Fibroblast of lung (primary cell): ENCODE measurements around the gene CEP170. TPM values are rescaled to one million over a fixed set of nuclear protein-coding genes. Genes with fewer than 3 reads are reported as not detected.
"Not testable (repeated sequence)": the region's sequence is repeated elsewhere in the genome, so short reads cannot be mapped to it uniquely, and the experiment has no call there.

ENCODE experiments used
- DNase-seq, 2 donors: peaks; one replicate each; pipeline versions ENCODE4 v3.0.0 to v3.0.0-alpha.2; 2010; ENCODE audit warnings: low read depth in 2 of 2
- H2AFZ ChIP-seq: 2 replicates; pipeline ENCODE4 v1.5.1; 2012; ENCODE audit warnings: low read length, control low read depth, inconsistent platforms
- H3K27ac ChIP-seq: 2 replicates; pipeline ENCODE4 v1.5.1; 2011; ENCODE audit warnings: low read length, control low read depth; ENCODE audit not compliant: insufficient read depth
- H3K27me3 ChIP-seq: 2 replicates; pipeline ENCODE4 v1.5.1; 2011; ENCODE audit warnings: mild to moderate bottlenecking, low read length; ENCODE audit not compliant: control insufficient read depth, insufficient read depth
- H3K36me3 ChIP-seq: 2 replicates; pipeline ENCODE4 v1.5.1; 2011; ENCODE audit warnings: low read length; ENCODE audit not compliant: control insufficient read depth, insufficient read depth
- H3K4me1 ChIP-seq: 2 replicates; pipeline ENCODE4 v1.5.1; 2011; ENCODE audit warnings: low read length; ENCODE audit not compliant: control insufficient read depth, insufficient read depth; ENCODE audit errors: extremely low read depth
- H3K4me2 ChIP-seq: 2 replicates; pipeline ENCODE4 v1.5.1; 2011; ENCODE audit warnings: low read length, control low read depth; ENCODE audit not compliant: insufficient read depth; ENCODE audit errors: extremely low read depth
- H3K4me3 ChIP-seq, 4 experiments: fragments of 200-600 bp in 1 of 4; sonication (generic) in 1 of 4; replicated peaks in 1 of 4; 2 replicates each; pipeline ENCODE4 v1.5.1; 2011 to 2016; ENCODE audit warnings: low read length in 4 of 4, low read depth in 3 of 4, mild to moderate bottlenecking in 3 of 4, control low read depth in 2 of 4, inconsistent platforms in 1 of 4, mixed read lengths in 1 of 4; ENCODE audit not compliant: insufficient read depth in 1 of 4; ENCODE audit errors: control extremely low read depth in 1 of 4
- H3K79me2 ChIP-seq: 2 replicates; pipeline ENCODE4 v1.5.1; 2012; ENCODE audit warnings: mild to moderate bottlenecking, low read length, inconsistent platforms; ENCODE audit not compliant: control insufficient read depth, insufficient read depth
- H3K9ac ChIP-seq: 2 replicates; pipeline ENCODE4 v1.5.1; 2011; ENCODE audit warnings: mild to moderate bottlenecking, low read length, control low read depth; ENCODE audit not compliant: insufficient read depth
- H3K9me3 ChIP-seq: 2 replicates; pipeline ENCODE4 v1.5.1; 2012; ENCODE audit warnings: low read depth, low read length; ENCODE audit not compliant: control insufficient read depth, insufficient read depth
- H4K20me1 ChIP-seq: 2 replicates; pipeline ENCODE4 v1.5.1; 2011; ENCODE audit warnings: low read length; ENCODE audit not compliant: control insufficient read depth, insufficient read depth; ENCODE audit errors: extremely low read depth
- EZH2 ChIP-seq: IDR thresholded peaks from 2 replicates; pipeline ENCODE4 v1.5.1; 2012; ENCODE audit warnings: low read length, control low read depth, mild to moderate bottlenecking; ENCODE audit errors: missing control alignments
- polyA plus RNA-seq, 2 donors: library from polyadenylated mRNA; depleted of rRNA in 1 of 2; stranded (reverse) in 1 of 2; unstranded in 1 of 2; fragments of >200 nt; gene quantifications; 2 replicates each; pipeline ENCODE4 v1.2.1, GENCODE V29; 2011 to 2012; ENCODE audit warnings: missing spikeins in 1 of 2
- total RNA-seq: library from RNA; depleted of rRNA; stranded (reverse); fragments of >200 nt; gene quantifications from 2 replicates; pipeline ENCODE4 v1.2.1, GENCODE V29; 2014
- TF ChIP-seq, protein P1 (sequence below), 2 donors: IDR thresholded peaks in 1 of 2; conservative IDR thresholded peaks in 1 of 2; 1 replicate in 1 of 2; 2 replicates in 1 of 2; pipeline ENCODE4 v1.5.1; 2011 to 2012; ENCODE audit warnings: low read length in 2 of 2, control low read depth in 1 of 2, inconsistent platforms in 1 of 2, low read depth in 1 of 2, mild to moderate bottlenecking in 1 of 2

The CEP170 gene
- total and polyA plus RNA-seq, 2 donors (not counting 1 experiment from before 2014, with no cell fraction given), result 86.0 to 92.0 TPM

- H3K36me3 ChIP-seq, H4K20me1 ChIP-seq, H3K4me2 ChIP-seq, DNase-seq, H3K9ac ChIP-seq, H3K4me3 ChIP-seq, H3K4me1 ChIP-seq, H3K27me3 ChIP-seq, H3K27ac ChIP-seq, H2AFZ ChIP-seq, H3K9me3 ChIP-seq, H3K79me2 ChIP-seq: not testable (repeated sequence)
Measured at GRCh38 chr1:243183661-243184060, 71.4 kb downstream of the CEP170 start.

DNA sequence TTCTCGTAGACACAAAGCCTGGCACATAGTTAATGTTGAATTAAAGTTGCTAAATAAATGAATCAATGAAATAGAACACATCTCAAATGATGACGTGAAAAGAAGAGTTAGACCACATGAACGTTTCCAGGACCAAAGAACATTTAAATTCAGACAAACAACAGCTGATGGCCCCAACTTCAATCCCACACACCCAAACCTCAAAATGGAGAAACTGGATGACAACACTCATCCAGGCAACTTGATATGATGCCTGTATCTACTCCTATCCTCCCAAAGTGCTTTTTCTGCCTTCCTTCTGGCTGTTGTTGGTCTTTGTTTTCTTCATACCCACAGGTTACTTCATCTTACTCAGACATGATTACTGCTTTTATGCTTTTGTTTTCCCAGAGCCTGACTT, 71.9 kb downstream of the CEP170 start:
- H2AFZ ChIP-seq, H3K4me1 ChIP-seq, H3K9me3 ChIP-seq, H3K27me3 ChIP-seq, H3K27ac ChIP-seq, DNase-seq, H3K36me3 ChIP-seq, H3K4me2 ChIP-seq, H3K4me3 ChIP-seq, H3K9ac ChIP-seq, H4K20me1 ChIP-seq, H3K79me2 ChIP-seq: not testable (repeated sequence)

GRCh38 chr1:243179720-243180119, 75.4 kb downstream of the CEP170 start:
- Histone ChIP-seq H3K4me3 (no peak overlapping the region), H3K36me3 (no peaks in the 10 kb centered on the region), H2AFZ (no peak overlapping the region), H3K27me3 (no peaks in the 10 kb centered on the region), H3K9ac (no peak overlapping the region), H3K4me2 (no peak overlapping the region), H3K27ac (no peak overlapping the region), H3K79me2 (peaks cover 6% of the 10 kb centered on the region), H3K9me3 (no peaks in the 10 kb centered on the region), H3K4me1 (no peaks in the 10 kb centered on the region), H4K20me1 (no peaks in the 10 kb centered on the region)
- TF ChIP-seq, protein P1, sequence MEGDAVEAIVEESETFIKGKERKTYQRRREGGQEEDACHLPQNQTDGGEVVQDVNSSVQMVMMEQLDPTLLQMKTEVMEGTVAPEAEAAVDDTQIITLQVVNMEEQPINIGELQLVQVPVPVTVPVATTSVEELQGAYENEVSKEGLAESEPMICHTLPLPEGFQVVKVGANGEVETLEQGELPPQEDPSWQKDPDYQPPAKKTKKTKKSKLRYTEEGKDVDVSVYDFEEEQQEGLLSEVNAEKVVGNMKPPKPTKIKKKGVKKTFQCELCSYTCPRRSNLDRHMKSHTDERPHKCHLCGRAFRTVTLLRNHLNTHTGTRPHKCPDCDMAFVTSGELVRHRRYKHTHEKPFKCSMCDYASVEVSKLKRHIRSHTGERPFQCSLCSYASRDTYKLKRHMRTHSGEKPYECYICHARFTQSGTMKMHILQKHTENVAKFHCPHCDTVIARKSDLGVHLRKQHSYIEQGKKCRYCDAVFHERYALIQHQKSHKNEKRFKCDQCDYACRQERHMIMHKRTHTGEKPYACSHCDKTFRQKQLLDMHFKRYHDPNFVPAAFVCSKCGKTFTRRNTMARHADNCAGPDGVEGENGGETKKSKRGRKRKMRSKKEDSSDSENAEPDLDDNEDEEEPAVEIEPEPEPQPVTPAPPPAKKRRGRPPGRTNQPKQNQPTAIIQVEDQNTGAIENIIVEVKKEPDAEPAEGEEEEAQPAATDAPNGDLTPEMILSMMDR (conservative IDR thresholded peaks at IDR 0.05 in 1 of 2, IDR thresholded peaks at IDR 0.05 in 1 of 2; ENCODE audit: low read depth in 1 of 2, low read length in 2 of 2), result no peak
- no peak for TF ChIP-seq EZH2
- peak in 1 of 2 donors; percentile 19 for DNase-seq

- not testable (repeated sequence) for H4K20me1 ChIP-seq, H3K9me3 ChIP-seq, H3K4me3 ChIP-seq, H3K4me2 ChIP-seq, H3K27me3 ChIP-seq, H3K4me1 ChIP-seq, H2AFZ ChIP-seq, DNase-seq, H3K36me3 ChIP-seq, H3K9ac ChIP-seq, H3K27ac ChIP-seq, H3K79me2 ChIP-seq
Measured at GRCh38 chr1:243177792-243178191, 77.3 kb downstream of the CEP170 start.

DNA sequence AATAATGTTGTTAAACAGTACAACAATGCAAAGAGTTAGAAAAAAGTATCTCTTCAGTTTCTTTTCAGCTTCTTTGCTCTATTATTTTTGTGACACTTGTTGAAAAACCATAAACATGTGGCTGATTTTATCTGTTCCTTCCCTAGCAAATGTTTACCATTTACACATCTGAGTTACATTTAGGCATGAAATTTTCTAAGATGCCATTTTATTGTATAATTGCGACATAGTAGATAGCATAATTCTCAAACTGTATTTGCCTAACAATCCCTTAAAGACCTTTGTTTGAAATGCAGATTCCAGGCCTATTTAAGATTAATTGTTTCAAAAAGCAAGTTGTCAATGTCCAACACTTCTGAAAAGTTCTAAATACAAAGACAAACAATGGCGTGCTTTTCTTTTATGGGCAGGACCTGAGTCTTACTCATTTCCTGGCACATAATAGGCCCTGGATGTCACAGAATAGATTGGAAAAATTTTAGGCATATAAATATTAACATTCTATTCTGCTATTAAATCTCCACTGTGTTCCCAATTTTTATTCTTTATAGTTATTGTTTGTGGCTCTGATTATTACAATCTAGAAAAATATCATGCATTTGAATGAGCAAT, 81.2 kb downstream of the CEP170 start:
- H3K9ac ChIP-seq, H3K4me1 ChIP-seq, H3K27me3 ChIP-seq, H4K20me1 ChIP-seq, H3K27ac ChIP-seq, H3K79me2 ChIP-seq, H3K4me3 ChIP-seq, H3K4me2 ChIP-seq, H2AFZ ChIP-seq, H3K9me3 ChIP-seq, H3K36me3 ChIP-seq: not testable (repeated sequence)
- peak in 1 of 2 donors; percentile 22 for DNase-seq

DNA sequence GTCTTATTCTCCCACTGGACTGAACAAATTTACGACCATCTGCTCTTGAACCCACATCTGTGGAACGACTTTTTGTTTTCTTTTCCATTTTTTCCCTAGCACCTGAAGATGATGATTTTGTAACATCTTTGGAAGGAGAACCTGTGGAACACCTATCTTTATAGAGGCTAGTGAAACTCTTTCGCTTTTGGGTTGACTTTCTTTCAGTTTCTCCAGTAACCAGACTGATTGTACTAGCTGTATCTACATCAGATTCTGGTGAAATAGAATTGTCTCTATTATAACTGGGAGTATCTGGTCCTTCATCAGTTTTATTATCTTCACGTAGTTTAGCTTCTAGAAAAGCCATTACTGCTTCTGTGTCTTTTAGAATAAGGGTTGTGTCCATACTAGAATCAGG, 90.2 kb downstream of the CEP170 start:
- not testable (repeated sequence) for H3K9me3 ChIP-seq, H3K9ac ChIP-seq, H4K20me1 ChIP-seq, H3K4me1 ChIP-seq, H3K36me3 ChIP-seq, H3K79me2 ChIP-seq, H3K4me2 ChIP-seq, DNase-seq, H3K4me3 ChIP-seq, H2AFZ ChIP-seq, H3K27ac ChIP-seq, H3K27me3 ChIP-seq
